ENCODE results near the gene STRADA. TPM values are rescaled to one million over a fixed set of nuclear protein-coding genes. Genes with fewer than 3 reads are reported as not detected.

The STRADA gene
- total and polyA plus RNA-seq, 2 donors: 13.4 to 32.2 TPM

DNA sequence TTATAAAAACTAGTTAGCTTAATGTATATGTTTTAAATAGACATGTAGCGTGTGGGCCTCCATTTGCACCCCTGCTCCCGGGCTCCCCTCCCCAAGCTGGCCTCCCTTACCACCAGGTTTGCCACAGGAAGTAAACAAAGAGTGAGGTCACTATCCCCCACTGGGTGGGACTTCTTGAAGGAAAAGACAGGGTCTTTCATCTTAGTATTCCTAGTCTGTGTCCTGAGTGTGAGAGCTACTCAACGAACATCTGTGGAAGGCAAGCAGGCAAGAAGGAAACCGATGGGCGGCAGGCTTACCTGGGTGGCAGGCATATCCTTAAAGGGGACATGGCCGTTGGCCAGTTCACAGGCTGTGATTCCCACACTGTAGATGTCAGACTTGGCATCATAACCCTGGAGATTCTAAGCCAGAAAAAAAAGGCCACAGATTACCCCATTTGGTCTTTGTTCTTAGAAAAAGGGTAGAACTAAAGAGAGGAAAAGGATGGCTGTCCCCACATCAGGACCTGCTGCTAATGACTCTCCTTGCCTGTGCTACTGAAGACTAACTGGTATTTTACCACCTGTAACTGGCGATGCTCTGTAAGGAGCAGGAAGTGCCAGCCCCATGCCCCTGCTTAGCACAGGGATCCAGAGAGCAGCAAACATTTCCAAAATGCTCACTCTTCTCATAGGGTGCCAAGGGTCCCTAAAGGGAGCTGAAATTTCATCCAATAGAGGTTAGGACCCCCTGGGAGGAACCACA, 35.1 kb downstream of the STRADA start:
- Histone ChIP-seq H3K4me3 (ENCODE audit: low read length in 2 of 2) (no peak overlapping the region), H3K27ac (ENCODE audit: low read depth in 1 of 2, low read length in 1 of 2) (peak overlapping the region in 1 of 2 donors; percentile 54), H3K4me1 (ENCODE audit: control insufficient read depth in 2 of 2, insufficient read depth in 2 of 2, low read length in 2 of 2) (peaks cover 19 to 46% of the 10 kb centered on the region in 2 donors), H3K9me3 (ENCODE audit: control insufficient read depth in 2 of 2, insufficient read depth in 1 of 2, low read length in 1 of 2) (peaks cover 0 to 5% of the 10 kb centered on the region in 2 donors), H3K36me3 (ENCODE audit: control insufficient read depth in 2 of 2, insufficient read depth in 2 of 2, low read length in 1 of 2) (peaks cover 34 to 67% of the 10 kb centered on the region in 2 donors), H3K27me3 (ENCODE audit: control insufficient read depth in 2 of 2, insufficient read depth in 1 of 2, low read length in 1 of 2) (no peaks in the 10 kb centered on the region)
- DNase-seq (ENCODE audit: low read depth in 6 of 9, low spot score in 9 of 9): peak in 1 of 9 donors; percentile 38
- WGBS: 68% methylated on average over 7 of the region's 7 CpGs

DNA sequence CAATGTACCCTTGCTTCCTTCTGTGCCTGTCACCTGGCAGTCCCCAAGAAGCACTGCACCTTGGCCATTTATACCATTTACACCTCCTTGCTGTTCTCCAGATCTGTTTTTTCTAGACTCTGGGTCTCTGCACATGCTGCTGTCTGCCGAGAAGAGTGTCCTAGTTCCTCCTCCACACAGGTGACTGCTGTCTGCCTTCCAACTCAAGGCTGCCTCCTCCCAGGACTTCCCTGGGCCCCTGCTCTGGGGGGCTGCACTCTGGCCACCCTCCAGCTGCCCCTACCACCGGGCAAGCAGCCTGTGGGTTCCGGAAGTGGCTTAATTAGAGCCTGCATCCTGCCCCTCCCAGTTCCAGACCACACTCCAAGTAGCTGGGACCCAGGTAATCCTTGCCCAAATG, 35.9 kb downstream of the STRADA start:
- H3K27me3 ChIP-seq (ENCODE audit: control insufficient read depth in 2 of 2, insufficient read depth in 1 of 2, low read length in 1 of 2): no peaks in the 10 kb centered on the region
- 36% methylated on average over 3 of the region's 3 CpGs for WGBS
- DNase-seq (ENCODE audit: low read depth in 6 of 9, low spot score in 9 of 9): peak in 1 of 9 donors; percentile 34
- H3K9me3 ChIP-seq (ENCODE audit: control insufficient read depth in 2 of 2, insufficient read depth in 1 of 2, low read length in 1 of 2): peaks cover 0 to 13% of the 10 kb centered on the region in 2 donors
- peaks cover 34 to 66% of the 10 kb centered on the region in 2 donors for H3K36me3 ChIP-seq (ENCODE audit: control insufficient read depth in 2 of 2, insufficient read depth in 2 of 2, low read length in 1 of 2)
- H3K27ac ChIP-seq (ENCODE audit: low read depth in 1 of 2, low read length in 1 of 2): peak overlapping the region; percentile 66 to 71
- no peak overlapping the region for H3K4me3 ChIP-seq (ENCODE audit: low read length in 2 of 2)
- H3K4me1 ChIP-seq (ENCODE audit: control insufficient read depth in 2 of 2, insufficient read depth in 2 of 2, low read length in 2 of 2): peaks cover 28 to 55% of the 10 kb centered on the region in 2 donors

- 96% methylated on average over 9 of the region's 9 CpGs for WGBS
Measured at GRCh38 chr17:63704836-63705235, 36.8 kb downstream of the STRADA start.

DNA sequence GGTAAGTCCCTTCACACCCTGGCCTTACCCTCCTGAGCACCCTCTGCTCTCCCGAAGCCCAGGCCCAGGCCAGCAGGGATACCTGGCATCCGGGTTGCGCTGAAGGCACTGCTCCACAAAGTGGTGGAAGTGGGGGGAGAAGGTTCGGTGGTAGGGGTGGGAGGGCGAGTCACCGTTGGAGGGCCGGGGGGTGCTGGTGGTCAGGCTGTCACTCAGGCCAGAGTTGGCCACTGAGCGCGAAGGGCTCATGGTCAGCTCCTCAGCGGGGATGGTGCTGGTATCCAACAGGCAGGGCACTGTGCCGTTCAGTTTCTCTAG, 37.4 kb downstream of the STRADA start:
- Histone ChIP-seq H3K27ac (ENCODE audit: low read depth in 1 of 2, low read length in 1 of 2) (no peak overlapping the region), H3K4me3 (ENCODE audit: low read length in 2 of 2) (no peak overlapping the region), H3K4me1 (ENCODE audit: control insufficient read depth in 2 of 2, insufficient read depth in 2 of 2, low read length in 2 of 2) (peaks cover 29 to 55% of the 10 kb centered on the region in 2 donors), H3K9me3 (ENCODE audit: control insufficient read depth in 2 of 2, insufficient read depth in 1 of 2, low read length in 1 of 2) (peaks cover 0 to 13% of the 10 kb centered on the region in 2 donors), H3K36me3 (ENCODE audit: control insufficient read depth in 2 of 2, insufficient read depth in 2 of 2, low read length in 1 of 2) (peaks cover 34 to 53% of the 10 kb centered on the region in 2 donors), H3K27me3 (ENCODE audit: control insufficient read depth in 2 of 2, insufficient read depth in 1 of 2, low read length in 1 of 2) (no peaks in the 10 kb centered on the region)
- 97% methylated on average over 11 of the region's 11 CpGs for WGBS
- no peak for DNase-seq (ENCODE audit: low read depth in 6 of 9, low spot score in 9 of 9)

More at GRCh38 chr17:63704836-63705235, 36.8 kb downstream of the STRADA start:
- peaks cover 34 to 58% of the 10 kb centered on the region in 2 donors for H3K36me3 ChIP-seq (ENCODE audit: control insufficient read depth in 2 of 2, insufficient read depth in 2 of 2, low read length in 1 of 2)
- peaks cover 29 to 55% of the 10 kb centered on the region in 2 donors for H3K4me1 ChIP-seq (ENCODE audit: control insufficient read depth in 2 of 2, insufficient read depth in 2 of 2, low read length in 2 of 2)
- peaks cover 0 to 13% of the 10 kb centered on the region in 2 donors for H3K9me3 ChIP-seq (ENCODE audit: control insufficient read depth in 2 of 2, insufficient read depth in 1 of 2, low read length in 1 of 2)
- peak overlapping the region; percentile 10 to 71 for H3K27ac ChIP-seq (ENCODE audit: low read depth in 1 of 2, low read length in 1 of 2)
- no peaks in the 10 kb centered on the region for H3K27me3 ChIP-seq (ENCODE audit: control insufficient read depth in 2 of 2, insufficient read depth in 1 of 2, low read length in 1 of 2)
- H3K4me3 ChIP-seq (ENCODE audit: low read length in 2 of 2): no peak overlapping the region
- no peak for DNase-seq (ENCODE audit: low read depth in 6 of 9, low spot score in 9 of 9)

GRCh38 chr17:63703556-63704258, 37.9 kb downstream of the STRADA start:
- Histone ChIP-seq H3K36me3 (ENCODE audit: control insufficient read depth in 2 of 2, insufficient read depth in 2 of 2, low read length in 1 of 2) (peaks cover 35 to 52% of the 10 kb centered on the region in 2 donors), H3K4me1 (ENCODE audit: control insufficient read depth in 2 of 2, insufficient read depth in 2 of 2, low read length in 2 of 2) (peaks cover 29 to 59% of the 10 kb centered on the region in 2 donors), H3K4me3 (ENCODE audit: low read length in 2 of 2) (no peak overlapping the region), H3K27ac (ENCODE audit: low read depth in 1 of 2, low read length in 1 of 2) (no peak overlapping the region), H3K9me3 (ENCODE audit: control insufficient read depth in 2 of 2, insufficient read depth in 1 of 2, low read length in 1 of 2) (peaks cover 0 to 13% of the 10 kb centered on the region in 2 donors), H3K27me3 (ENCODE audit: control insufficient read depth in 2 of 2, insufficient read depth in 1 of 2, low read length in 1 of 2) (no peaks in the 10 kb centered on the region)
- no peak for DNase-seq (ENCODE audit: low read depth in 6 of 9, low spot score in 9 of 9)
- 94% methylated on average over 16 of the region's 16 CpGs for WGBS

DNA sequence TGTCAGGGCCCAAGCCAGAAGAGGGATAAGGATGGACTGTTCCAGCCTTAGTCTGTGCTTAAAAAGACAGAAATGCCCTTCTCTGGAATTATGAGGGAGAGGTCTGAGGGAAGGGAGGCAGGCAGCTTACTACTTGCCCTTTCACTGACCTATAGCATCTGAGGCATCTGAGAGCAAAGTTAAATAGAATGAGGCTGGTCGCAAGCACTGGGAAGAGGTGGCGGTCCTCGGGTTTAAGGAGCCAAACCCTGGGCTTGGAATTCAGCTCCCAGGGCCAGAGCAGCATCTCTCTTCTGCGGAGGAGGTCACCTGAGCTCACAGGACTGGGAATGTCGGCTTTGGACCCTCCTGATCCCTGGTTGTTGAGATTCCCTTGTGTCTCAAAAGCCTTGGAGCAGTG, 38.6 kb downstream of the STRADA start:
- peaks cover 29 to 64% of the 10 kb centered on the region in 2 donors for H3K4me1 ChIP-seq (ENCODE audit: control insufficient read depth in 2 of 2, insufficient read depth in 2 of 2, low read length in 2 of 2)
- H3K36me3 ChIP-seq (ENCODE audit: control insufficient read depth in 2 of 2, insufficient read depth in 2 of 2, low read length in 1 of 2): peaks cover 42 to 56% of the 10 kb centered on the region in 2 donors
- 98% methylated on average over 5 of the region's 5 CpGs for WGBS

GRCh38 chr17:63702721-63703015, 38.9 kb downstream of the STRADA start:
- WGBS: 88% methylated on average over 6 of the region's 6 CpGs
- DNase-seq (ENCODE audit: low read depth in 6 of 9, low spot score in 9 of 9): no peak
- peaks cover 32 to 68% of the 10 kb centered on the region in 2 donors for H3K4me1 ChIP-seq (ENCODE audit: control insufficient read depth in 2 of 2, insufficient read depth in 2 of 2, low read length in 2 of 2)
- H3K9me3 ChIP-seq (ENCODE audit: control insufficient read depth in 2 of 2, insufficient read depth in 1 of 2, low read length in 1 of 2): peaks cover 0 to 15% of the 10 kb centered on the region in 2 donors
- peaks cover 44 to 58% of the 10 kb centered on the region in 2 donors for H3K36me3 ChIP-seq (ENCODE audit: control insufficient read depth in 2 of 2, insufficient read depth in 2 of 2, low read length in 1 of 2)
- H3K27ac ChIP-seq (ENCODE audit: low read depth in 1 of 2, low read length in 1 of 2): peak overlapping the region; percentile 96 to 98
- H3K4me3 ChIP-seq (ENCODE audit: low read length in 2 of 2): peak overlapping the region in 1 of 2 donors; percentile 44
- H3K27me3 ChIP-seq (ENCODE audit: control insufficient read depth in 2 of 2, insufficient read depth in 1 of 2, low read length in 1 of 2): no peaks in the 10 kb centered on the region

More for the DNA sequence above, 38.6 kb downstream of the STRADA start:
- no peak for DNase-seq (ENCODE audit: low read depth in 6 of 9, low spot score in 9 of 9)
- Histone ChIP-seq H3K27me3 (ENCODE audit: control insufficient read depth in 2 of 2, insufficient read depth in 1 of 2, low read length in 1 of 2) (no peaks in the 10 kb centered on the region), H3K27ac (ENCODE audit: low read depth in 1 of 2, low read length in 1 of 2) (peak overlapping the region; percentile 96 to 98), H3K9me3 (ENCODE audit: control insufficient read depth in 2 of 2, insufficient read depth in 1 of 2, low read length in 1 of 2) (peaks cover 0 to 13% of the 10 kb centered on the region in 2 donors), H3K4me3 (ENCODE audit: low read length in 2 of 2) (peak overlapping the region in 1 of 2 donors; percentile 44)

DNA sequence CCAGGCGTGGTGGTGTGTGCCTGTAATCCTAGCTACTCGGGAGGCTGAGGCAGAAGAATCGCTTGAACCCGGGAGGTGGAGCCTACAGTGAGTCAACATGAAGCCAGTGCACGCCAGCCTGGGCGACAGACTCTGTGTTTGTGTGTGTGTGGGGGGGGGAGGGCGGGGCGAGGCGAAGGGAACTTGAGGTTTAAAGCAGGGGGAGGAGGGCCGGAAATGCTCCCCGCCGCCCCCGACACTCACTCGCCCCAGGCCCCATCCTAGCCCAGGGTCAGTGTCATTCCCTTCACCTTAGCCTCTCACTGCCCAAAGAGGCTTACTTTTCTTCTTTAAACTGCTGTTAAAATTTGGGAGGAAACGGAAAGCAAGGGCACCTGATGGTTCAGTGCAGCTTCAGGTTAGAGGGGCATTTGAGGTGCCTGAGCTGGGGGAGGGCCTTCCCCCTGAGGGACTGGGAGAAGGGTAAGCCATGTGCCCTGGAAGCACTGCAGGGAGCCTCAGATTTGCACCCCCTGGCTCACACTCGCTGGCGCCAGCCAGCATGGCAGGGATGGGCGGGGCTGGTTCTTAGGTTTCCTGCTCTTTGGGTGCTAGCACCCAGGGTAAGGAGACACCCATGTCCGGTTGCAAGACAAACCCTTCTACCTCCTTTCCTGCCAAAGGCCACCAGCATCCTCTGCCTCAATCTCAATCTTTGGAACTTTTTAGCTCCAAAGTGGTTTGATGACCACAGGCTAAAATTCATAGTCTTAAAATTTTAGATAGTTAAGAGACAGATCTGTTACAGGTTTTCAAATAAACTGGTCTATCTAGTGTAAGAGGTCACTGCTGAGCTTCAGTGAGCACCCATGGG, 39.5 kb downstream of the STRADA start:
- 15% methylated on average over 19 of the region's 19 CpGs for WGBS
- Histone ChIP-seq H3K27me3 (ENCODE audit: control insufficient read depth in 2 of 2, insufficient read depth in 1 of 2, low read length in 1 of 2) (no peaks in the 10 kb centered on the region), H3K36me3 (ENCODE audit: control insufficient read depth in 2 of 2, insufficient read depth in 2 of 2, low read length in 1 of 2) (peaks cover 46 to 61% of the 10 kb centered on the region in 2 donors), H3K4me1 (ENCODE audit: control insufficient read depth in 2 of 2, insufficient read depth in 2 of 2, low read length in 2 of 2) (peaks cover 36 to 70% of the 10 kb centered on the region in 2 donors), H3K27ac (ENCODE audit: low read depth in 1 of 2, low read length in 1 of 2) (peak overlapping the region; percentile 96 to 98), H3K9me3 (ENCODE audit: control insufficient read depth in 2 of 2, insufficient read depth in 1 of 2, low read length in 1 of 2) (peaks cover 0 to 18% of the 10 kb centered on the region in 2 donors), H3K4me3 (ENCODE audit: low read length in 2 of 2) (peak overlapping the region; percentile 57 to 97)
- DNase-seq (ENCODE audit: low read depth in 6 of 9, low spot score in 9 of 9): peak in 6 of 9 donors; percentile 32 to 88 (median 67)

Measured in thymus (tissue), 11 donors.